Bladder microvascular endothelial cell (primary cell): ENCODE measurements around the gene DNAH17. TPM values are rescaled to one million over a fixed set of nuclear protein-coding genes. Genes with fewer than 3 reads are reported as not detected.

Experiments used
- total RNA-seq: library from RNA; depleted of rRNA; stranded (reverse); fragments of >200 nt; gene quantifications from 2 replicates; pipeline ENCODE4 v1.2.3, GENCODE V29; 2014

The DNAH17 gene
- total RNA-seq, result under 0.01 and 0.06 TPM in 2 replicates

GRCh38 chr17:78577296-78577695 is at the start of gene DNAH17:
TSS of gene DNAH17 (minus strand) at chr17:78577396. CDS start at chr17:78575057, 2,339 bp downstream.

GRCh38 chr17:78378225-78379130 is 198.7 kb downstream of the DNAH17 start, which contains the start of gene PGS1:
TSS of gene PGS1 (plus strand) at chr17:78378649. CDS start at chr17:78378666, 17 bp downstream.

Other genes starting within 250 kb of the DNAH17 start
- gene SOCS3, start 217.3 kb downstream of the DNAH17 start, total RNA-seq, result 24.0 and 68.6 TPM in 2 replicates
- 36.3 and 51.2 TPM in 2 replicates for gene PGS1, start 198.7 kb downstream of the DNAH17 start, total RNA-seq
- 40.8 and 64.9 TPM in 2 replicates for gene CYTH1, start 204.9 kb upstream of the DNAH17 start, total RNA-seq